ENCODE results near the gene NCR3LG1. TPM values are rescaled to one million over a fixed set of nuclear protein-coding genes. Genes with fewer than 3 reads are reported as not detected.

NCR3LG1 gene
- polyA plus RNA-seq, 1 donor from 2014 or later = not detected

DNA sequence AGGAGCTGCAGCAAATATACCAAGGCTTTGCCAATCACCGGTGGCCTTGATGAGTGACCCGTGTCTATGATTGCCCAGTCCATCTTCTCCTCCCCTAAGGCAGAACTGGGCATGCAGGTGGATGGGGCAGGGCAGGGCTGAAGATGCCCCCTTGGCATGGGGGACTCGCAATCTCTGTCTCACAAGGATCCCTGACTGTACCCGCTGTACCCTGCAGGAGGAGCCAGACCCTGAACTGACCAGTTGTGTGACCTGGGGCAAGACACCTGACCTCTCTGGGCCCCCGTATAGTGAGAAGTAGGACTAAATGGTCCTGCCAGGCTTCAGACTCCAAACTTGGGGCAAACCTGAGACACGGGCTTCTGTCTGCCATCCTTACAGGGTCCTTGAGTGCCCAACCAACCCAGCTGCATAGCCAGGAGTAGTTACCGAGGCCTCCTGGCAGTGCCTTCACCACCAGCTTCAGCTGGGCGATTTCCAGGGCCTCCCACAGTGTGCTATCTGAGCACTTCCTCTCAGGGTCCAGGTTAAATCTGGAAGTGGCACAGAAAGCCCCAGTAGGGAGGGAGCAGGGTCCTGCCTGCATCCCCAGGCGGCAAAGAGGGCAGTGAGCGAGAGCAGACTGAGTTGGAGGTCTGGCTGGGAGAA lies 43.3 kb downstream of the NCR3LG1 start:
- Mint-ChIP-seq H3K27ac (peak overlapping the region in 1 of 3 donors; percentile 86), H3K9me3 (peaks cover 0 to 4% (median 3%) of the 10 kb centered on the region in 3 donors), H3K4me3 (no peak overlapping the region), H3K27me3 (no peaks in the 10 kb centered on the region), H3K36me3 (no peaks in the 10 kb centered on the region), H3K4me1 (peaks cover 7 to 17% (median 14%) of the 10 kb centered on the region in 3 donors)

GRCh38 chr11:17395554-17395961 lies 44.0 kb downstream of the NCR3LG1 start:
- Mint-ChIP-seq H3K36me3 (no peaks in the 10 kb centered on the region), H3K4me1 (peaks cover 11 to 18% (median 15%) of the 10 kb centered on the region in 3 donors), H3K27me3 (no peaks in the 10 kb centered on the region), H3K4me3 (no peak overlapping the region), H3K9me3 (peaks cover 0 to 4% (median 3%) of the 10 kb centered on the region in 3 donors), H3K27ac (peak overlapping the region in 1 of 3 donors; percentile 86)

GRCh38 chr11:17395978-17396377 lies 44.4 kb downstream of the NCR3LG1 start:
- no peaks in the 10 kb centered on the region for H3K27me3 Mint-ChIP-seq
- no peak overlapping the region for H3K4me3 Mint-ChIP-seq
- H3K27ac Mint-ChIP-seq = no peak overlapping the region
- H3K9me3 Mint-ChIP-seq = peaks cover 0 to 4% (median 3%) of the 10 kb centered on the region in 3 donors
- peaks cover 14 to 22% (median 19%) of the 10 kb centered on the region in 3 donors for H3K4me1 Mint-ChIP-seq
- no peaks in the 10 kb centered on the region for H3K36me3 Mint-ChIP-seq

DNA sequence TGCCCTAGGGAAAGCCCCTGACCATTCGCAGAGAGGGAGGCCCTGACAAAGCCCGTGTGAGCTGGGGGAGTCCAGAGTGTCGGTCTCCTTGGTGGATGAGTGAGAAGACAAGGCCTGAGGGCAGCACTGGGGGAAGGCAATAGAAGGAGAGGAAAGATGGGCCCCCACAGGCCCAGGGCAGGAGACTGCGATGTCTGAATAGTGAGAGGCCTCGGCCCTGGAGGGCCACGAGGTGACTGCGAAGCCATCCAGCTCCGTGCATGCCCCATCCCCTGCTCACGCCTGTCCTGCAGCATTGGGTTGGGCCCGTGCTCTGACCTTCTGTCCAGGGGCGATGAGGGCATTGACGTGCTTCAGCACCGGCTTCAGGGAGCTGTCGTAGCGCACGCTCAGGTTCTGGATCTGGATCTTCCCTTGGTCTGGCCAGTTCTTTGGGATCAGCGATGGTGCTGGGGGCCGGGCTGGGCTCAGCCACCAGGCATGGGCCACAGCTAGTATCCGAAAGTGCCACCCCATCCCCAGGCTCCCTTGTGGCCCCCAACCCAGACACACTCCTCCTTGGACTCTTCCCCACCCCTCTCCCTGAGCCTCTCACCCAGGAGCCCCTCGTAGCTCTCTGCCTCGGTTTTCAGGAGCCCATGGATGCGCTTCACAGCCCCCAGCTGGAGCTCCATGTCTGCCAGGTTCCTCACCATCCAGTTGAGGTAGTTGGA lies 45.2 kb downstream of the NCR3LG1 start:
- Mint-ChIP-seq H3K9me3 (peaks cover 0 to 4% (median 3%) of the 10 kb centered on the region in 3 donors), H3K27me3 (no peaks in the 10 kb centered on the region), H3K4me1 (peaks cover 10 to 15% (median 15%) of the 10 kb centered on the region in 3 donors), H3K4me3 (peak overlapping the region in 1 of 4 donors; percentile 26), H3K27ac (no peak overlapping the region), H3K36me3 (no peaks in the 10 kb centered on the region)

GRCh38 chr11:17397311-17398002 lies 45.9 kb downstream of the NCR3LG1 start:
- Mint-ChIP-seq H3K36me3 (no peaks in the 10 kb centered on the region), H3K4me3 (no peak overlapping the region)

DNA sequence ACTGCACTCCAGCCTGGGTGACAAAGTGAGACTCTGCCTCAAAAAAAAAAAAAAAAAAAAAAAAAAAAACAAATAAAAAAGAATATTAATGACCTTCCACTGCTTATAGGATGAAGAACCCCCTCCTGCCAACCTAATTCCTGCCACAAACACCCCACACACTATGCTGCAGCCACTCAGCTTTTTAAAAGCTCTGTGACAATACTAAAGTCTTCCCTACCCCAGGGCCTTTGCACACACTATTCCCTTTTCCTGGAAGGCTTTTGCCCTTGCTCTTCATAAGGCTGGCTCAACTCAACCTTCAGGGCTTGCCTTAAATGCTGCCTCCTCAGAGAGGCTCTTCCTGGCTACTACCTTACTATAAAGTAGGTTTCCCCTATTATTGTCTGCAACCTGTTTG lies 47.6 kb downstream of the NCR3LG1 start:
- Mint-ChIP-seq H3K36me3 (no peaks in the 10 kb centered on the region), H3K27ac (peak overlapping the region in 1 of 3 donors; percentile 13), H3K9me3 (peaks cover 0 to 4% (median 3%) of the 10 kb centered on the region in 3 donors), H3K27me3 (no peaks in the 10 kb centered on the region), H3K4me1 (peaks cover 10 to 14% (median 13%) of the 10 kb centered on the region in 3 donors), H3K4me3 (no peak overlapping the region)

More at GRCh38 chr11:17397311-17398002, 45.9 kb downstream of the NCR3LG1 start:
- peaks cover 10 to 14% (median 13%) of the 10 kb centered on the region in 3 donors for H3K4me1 Mint-ChIP-seq
- peaks cover 0 to 4% (median 3%) of the 10 kb centered on the region in 3 donors for H3K9me3 Mint-ChIP-seq
- H3K27me3 Mint-ChIP-seq = no peaks in the 10 kb centered on the region
- H3K27ac Mint-ChIP-seq = no peak overlapping the region

DNA sequence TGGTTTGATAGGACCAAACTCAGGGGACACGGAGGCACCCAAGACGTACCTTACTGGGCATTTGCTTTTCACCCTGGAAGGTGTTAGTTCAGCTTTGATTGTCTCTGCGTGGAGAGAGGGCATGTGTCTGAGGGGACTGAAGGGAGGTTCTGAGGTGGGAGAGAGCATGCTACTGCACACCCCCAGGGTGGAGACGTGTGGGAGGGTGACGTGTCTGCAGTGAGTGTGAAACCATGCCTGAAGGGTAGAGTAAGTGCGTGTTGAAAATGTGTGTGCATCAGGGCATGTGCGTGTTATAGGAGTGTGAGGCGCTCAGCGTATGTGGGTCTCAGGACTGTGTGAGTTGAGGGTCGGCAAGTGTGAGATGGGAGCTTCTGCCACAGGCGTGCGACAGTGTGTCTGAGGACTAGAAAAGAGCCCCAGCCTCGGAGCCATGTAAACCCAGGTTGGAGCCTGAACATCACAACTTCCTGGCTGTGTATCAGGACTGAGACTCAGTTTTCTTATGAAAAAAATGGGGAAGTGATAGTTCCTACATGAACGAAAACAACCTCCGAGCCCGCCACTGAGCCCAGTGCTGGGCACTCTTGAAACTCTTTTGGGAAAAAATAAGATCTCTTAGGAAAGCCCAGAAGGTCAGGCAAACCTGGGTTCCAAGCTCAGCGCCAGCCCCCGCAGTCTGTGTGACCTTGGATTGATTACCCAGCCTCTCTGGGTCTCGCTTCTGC lies 48.6 kb downstream of the NCR3LG1 start:
- no peaks in the 10 kb centered on the region for H3K27me3 Mint-ChIP-seq
- H3K4me3 Mint-ChIP-seq = peak overlapping the region; percentile 1 to 79 (median 60)
- peak overlapping the region; percentile 47 to 68 (median 67) for H3K27ac Mint-ChIP-seq
- no peaks in the 10 kb centered on the region for H3K36me3 Mint-ChIP-seq
- H3K4me1 Mint-ChIP-seq = peaks cover 10 to 14% (median 13%) of the 10 kb centered on the region in 3 donors
- H3K9me3 Mint-ChIP-seq = peaks cover 0 to 4% (median 3%) of the 10 kb centered on the region in 3 donors

DNA sequence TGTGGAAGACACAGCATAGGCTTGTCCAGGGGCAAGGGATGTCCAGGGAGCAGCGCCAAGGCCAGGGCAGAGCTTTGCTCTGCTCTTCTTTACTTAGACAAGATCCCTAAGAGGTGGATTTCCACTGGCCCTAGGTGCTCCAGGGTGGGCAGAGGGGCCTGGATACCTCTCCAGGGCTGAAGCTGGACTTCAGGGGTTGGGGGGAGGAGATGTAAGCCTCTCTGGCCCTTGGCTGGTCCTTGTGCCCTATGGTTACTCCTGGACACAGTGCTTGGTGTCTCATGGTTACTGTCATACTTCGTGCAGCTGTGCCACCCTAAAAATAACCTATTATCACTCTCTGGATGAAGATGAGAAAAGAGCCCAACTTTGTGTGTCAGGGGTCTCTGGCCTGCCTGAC lies 49.7 kb downstream of the NCR3LG1 start:
- Mint-ChIP-seq H3K4me1 (peaks cover 11 to 19% (median 14%) of the 10 kb centered on the region in 3 donors), H3K4me3 (peak overlapping the region in 2 of 4 donors; percentile 58 to 63), H3K9me3 (peaks cover 0 to 4% (median 3%) of the 10 kb centered on the region in 3 donors), H3K27ac (peak overlapping the region in 2 of 3 donors; percentile 47 to 67), H3K27me3 (no peaks in the 10 kb centered on the region), H3K36me3 (no peaks in the 10 kb centered on the region)

- peak overlapping the region in 1 of 3 donors; percentile 31 for H3K27ac Mint-ChIP-seq
- H3K27me3 Mint-ChIP-seq = no peaks in the 10 kb centered on the region
- H3K4me1 Mint-ChIP-seq = peaks cover 11 to 19% (median 14%) of the 10 kb centered on the region in 3 donors
- H3K4me3 Mint-ChIP-seq = peak overlapping the region in 1 of 4 donors; percentile 28
- H3K9me3 Mint-ChIP-seq = peaks cover 0 to 4% (median 3%) of the 10 kb centered on the region in 3 donors
- H3K36me3 Mint-ChIP-seq = no peaks in the 10 kb centered on the region
Measured at GRCh38 chr11:17401841-17402240, 50.2 kb downstream of the NCR3LG1 start.

GRCh38 chr11:17402486-17402885 lies 50.9 kb downstream of the NCR3LG1 start:
- Mint-ChIP-seq H3K36me3 (no peaks in the 10 kb centered on the region), H3K4me3 (no peak overlapping the region), H3K9me3 (peaks cover 0 to 4% (median 3%) of the 10 kb centered on the region in 3 donors), H3K27ac (peak overlapping the region in 1 of 3 donors; percentile 47), H3K4me1 (peaks cover 11 to 19% (median 14%) of the 10 kb centered on the region in 3 donors), H3K27me3 (no peaks in the 10 kb centered on the region)

GRCh38 chr11:17403980-17404759 lies 52.6 kb downstream of the NCR3LG1 start:
- no peaks in the 10 kb centered on the region for H3K27me3 Mint-ChIP-seq
- peaks cover 2 to 3% (median 2%) of the 10 kb centered on the region in 3 donors for H3K9me3 Mint-ChIP-seq
- no peak overlapping the region for H3K27ac Mint-ChIP-seq

DNA sequence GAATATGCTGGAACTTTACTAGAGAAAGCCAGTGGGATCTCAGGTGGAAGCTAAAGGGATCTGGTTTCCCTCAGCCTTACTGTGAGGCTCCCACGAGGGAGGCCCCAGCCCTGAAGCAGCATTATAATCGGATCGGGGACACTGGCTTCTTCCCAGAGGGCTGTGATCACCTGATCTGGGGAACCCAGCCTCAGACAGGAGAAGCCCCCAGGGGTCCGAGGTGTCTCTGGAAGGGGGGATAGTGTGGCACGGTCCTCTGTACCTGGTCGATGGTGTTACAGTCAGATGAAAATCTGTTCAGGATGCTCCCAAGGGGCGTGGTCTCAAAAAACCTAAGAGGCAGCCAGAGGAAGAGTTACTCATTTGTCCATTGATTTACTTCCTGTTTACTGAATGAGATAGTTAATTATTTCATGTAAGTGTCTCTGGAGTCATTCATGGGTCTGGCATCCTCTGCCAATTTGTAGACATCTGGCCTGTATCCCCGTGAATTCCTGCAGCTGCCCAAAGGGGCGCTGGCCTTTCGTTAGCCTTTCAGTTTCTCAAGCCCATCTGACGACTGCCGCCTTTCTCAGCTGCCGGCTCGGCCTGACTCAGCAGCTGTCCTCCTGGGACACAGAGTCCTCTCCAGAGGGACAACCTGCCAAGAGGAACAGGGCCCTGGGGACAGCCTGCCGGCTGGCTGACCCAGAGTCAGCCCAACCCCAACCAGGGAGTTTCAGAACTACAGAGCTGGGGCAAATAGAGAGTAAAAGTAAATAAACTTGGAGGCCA lies 53.8 kb downstream of the NCR3LG1 start:
- Mint-ChIP-seq H3K27me3 (no peaks in the 10 kb centered on the region), H3K4me3 (no peak overlapping the region), H3K27ac (no peak overlapping the region), H3K4me1 (peaks cover 8 to 12% (median 10%) of the 10 kb centered on the region in 3 donors), H3K36me3 (no peaks in the 10 kb centered on the region), H3K9me3 (peaks cover 0 to 4% (median 0%) of the 10 kb centered on the region in 3 donors)

More at GRCh38 chr11:17403980-17404759, 52.6 kb downstream of the NCR3LG1 start:
- Mint-ChIP-seq H3K4me1 (peaks cover 13 to 19% (median 14%) of the 10 kb centered on the region in 3 donors), H3K36me3 (no peaks in the 10 kb centered on the region), H3K4me3 (no peak overlapping the region)
